Sigmoid colon (tissue), 4 donors: ENCODE measurements around the gene CCDC68.

ENCODE experiments used
- CTCF ChIP-seq, 4 experiments: fragments of 450-650 bp in 3 of 4; fragments of 200-600 bp in 1 of 4; IDR thresholded peaks; one replicate each; pipeline ENCODE4 v1.5.1; 2016 to 2019; ENCODE audit warnings: antibody characterized with exemption in 4 of 4, mild to moderate bottlenecking in 3 of 4, moderate library complexity in 2 of 4
- EP300 ChIP-seq, 4 donors: sonication (generic); formaldehyde crosslinking; IDR thresholded peaks; one replicate each; pipeline ENCODE4 v1.6.1; 2017; ENCODE audit warnings: antibody characterized with exemption in 4 of 4
- POLR2A ChIP-seq, 2 donors: fragments of 450-650 bp; IDR thresholded peaks; one replicate each; pipeline ENCODE4 v1.6.1; 2016; ENCODE audit warnings: antibody characterized with exemption in 2 of 2, mild to moderate bottlenecking in 2 of 2, moderate library complexity in 2 of 2
- POLR2AphosphoS5 ChIP-seq, 4 donors: sonication (generic); formaldehyde crosslinking; IDR thresholded peaks; one replicate each; pipeline ENCODE4 v1.6.1; 2017; ENCODE audit warnings: antibody characterized with exemption in 4 of 4

- TF ChIP-seq CTCF (IDR thresholded peaks at IDR 0.05) (no peak), POLR2AphosphoS5 (IDR thresholded peaks at IDR 0.05) (no peak), POLR2A (IDR thresholded peaks at IDR 0.05) (no peak), EP300 (IDR thresholded peaks at IDR 0.05) (no peak)
These were observed 80.5 kb downstream of the CCDC68 start for GRCh38 chr18:54878659-54879358.
